ENCODE measurements around the gene RNPEP.

DNA sequence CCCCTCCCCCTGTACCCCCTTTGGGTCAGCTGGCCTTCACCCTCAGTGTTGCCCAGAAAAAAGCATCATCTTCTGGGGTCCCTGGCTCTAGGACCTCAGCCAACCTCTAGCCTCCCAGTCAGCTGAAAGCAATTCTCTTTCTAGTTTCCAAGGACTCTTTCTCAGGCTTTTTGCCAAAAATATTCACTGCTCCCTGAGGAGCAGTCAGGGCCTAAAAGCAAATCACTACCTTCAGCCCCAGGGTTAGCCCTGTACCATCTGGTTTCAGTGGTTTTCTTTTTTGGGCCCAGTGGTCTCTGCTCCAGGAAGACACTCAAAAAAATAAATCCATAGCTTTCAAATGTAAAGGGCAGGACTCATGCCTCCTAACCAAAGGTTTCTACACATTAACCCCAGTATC is 33.0 kb upstream of the RNPEP start:
- TF ChIP-seq, protein P1, sequence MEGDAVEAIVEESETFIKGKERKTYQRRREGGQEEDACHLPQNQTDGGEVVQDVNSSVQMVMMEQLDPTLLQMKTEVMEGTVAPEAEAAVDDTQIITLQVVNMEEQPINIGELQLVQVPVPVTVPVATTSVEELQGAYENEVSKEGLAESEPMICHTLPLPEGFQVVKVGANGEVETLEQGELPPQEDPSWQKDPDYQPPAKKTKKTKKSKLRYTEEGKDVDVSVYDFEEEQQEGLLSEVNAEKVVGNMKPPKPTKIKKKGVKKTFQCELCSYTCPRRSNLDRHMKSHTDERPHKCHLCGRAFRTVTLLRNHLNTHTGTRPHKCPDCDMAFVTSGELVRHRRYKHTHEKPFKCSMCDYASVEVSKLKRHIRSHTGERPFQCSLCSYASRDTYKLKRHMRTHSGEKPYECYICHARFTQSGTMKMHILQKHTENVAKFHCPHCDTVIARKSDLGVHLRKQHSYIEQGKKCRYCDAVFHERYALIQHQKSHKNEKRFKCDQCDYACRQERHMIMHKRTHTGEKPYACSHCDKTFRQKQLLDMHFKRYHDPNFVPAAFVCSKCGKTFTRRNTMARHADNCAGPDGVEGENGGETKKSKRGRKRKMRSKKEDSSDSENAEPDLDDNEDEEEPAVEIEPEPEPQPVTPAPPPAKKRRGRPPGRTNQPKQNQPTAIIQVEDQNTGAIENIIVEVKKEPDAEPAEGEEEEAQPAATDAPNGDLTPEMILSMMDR (IDR thresholded peaks at IDR 0.05) = no peak
- TF ChIP-seq, protein P2, sequence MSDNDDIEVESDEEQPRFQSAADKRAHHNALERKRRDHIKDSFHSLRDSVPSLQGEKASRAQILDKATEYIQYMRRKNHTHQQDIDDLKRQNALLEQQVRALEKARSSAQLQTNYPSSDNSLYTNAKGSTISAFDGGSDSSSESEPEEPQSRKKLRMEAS (CRISPR knock-in tag; IDR thresholded peaks at IDR 0.05) = no peak
- TF ChIP-seq FOXK1 (CRISPR knock-in tag; IDR thresholded peaks at IDR 0.05) (no peak), SP1 (CRISPR knock-in tag; conservative IDR thresholded peaks at IDR 0.05) (no peak), CREB1 (CRISPR knock-in tag; IDR thresholded peaks at IDR 0.05) (no peak), GABPB1 (CRISPR knock-in tag; IDR thresholded peaks at IDR 0.05) (no peak), ZNF263 (CRISPR knock-in tag; IDR thresholded peaks at IDR 0.05; ENCODE audit: low read depth) (no peak)
- TF ChIP-seq, protein P3, sequence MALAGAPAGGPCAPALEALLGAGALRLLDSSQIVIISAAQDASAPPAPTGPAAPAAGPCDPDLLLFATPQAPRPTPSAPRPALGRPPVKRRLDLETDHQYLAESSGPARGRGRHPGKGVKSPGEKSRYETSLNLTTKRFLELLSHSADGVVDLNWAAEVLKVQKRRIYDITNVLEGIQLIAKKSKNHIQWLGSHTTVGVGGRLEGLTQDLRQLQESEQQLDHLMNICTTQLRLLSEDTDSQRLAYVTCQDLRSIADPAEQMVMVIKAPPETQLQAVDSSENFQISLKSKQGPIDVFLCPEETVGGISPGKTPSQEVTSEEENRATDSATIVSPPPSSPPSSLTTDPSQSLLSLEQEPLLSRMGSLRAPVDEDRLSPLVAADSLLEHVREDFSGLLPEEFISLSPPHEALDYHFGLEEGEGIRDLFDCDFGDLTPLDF (CRISPR knock-in tag; IDR thresholded peaks at IDR 0.05) = no peak
- TF ChIP-seq, protein P4, sequence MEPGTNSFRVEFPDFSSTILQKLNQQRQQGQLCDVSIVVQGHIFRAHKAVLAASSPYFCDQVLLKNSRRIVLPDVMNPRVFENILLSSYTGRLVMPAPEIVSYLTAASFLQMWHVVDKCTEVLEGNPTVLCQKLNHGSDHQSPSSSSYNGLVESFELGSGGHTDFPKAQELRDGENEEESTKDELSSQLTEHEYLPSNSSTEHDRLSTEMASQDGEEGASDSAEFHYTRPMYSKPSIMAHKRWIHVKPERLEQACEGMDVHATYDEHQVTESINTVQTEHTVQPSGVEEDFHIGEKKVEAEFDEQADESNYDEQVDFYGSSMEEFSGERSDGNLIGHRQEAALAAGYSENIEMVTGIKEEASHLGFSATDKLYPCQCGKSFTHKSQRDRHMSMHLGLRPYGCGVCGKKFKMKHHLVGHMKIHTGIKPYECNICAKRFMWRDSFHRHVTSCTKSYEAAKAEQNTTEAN (CRISPR knock-in tag; IDR thresholded peaks at IDR 0.05) = no peak
- TF ChIP-seq, protein P5, sequence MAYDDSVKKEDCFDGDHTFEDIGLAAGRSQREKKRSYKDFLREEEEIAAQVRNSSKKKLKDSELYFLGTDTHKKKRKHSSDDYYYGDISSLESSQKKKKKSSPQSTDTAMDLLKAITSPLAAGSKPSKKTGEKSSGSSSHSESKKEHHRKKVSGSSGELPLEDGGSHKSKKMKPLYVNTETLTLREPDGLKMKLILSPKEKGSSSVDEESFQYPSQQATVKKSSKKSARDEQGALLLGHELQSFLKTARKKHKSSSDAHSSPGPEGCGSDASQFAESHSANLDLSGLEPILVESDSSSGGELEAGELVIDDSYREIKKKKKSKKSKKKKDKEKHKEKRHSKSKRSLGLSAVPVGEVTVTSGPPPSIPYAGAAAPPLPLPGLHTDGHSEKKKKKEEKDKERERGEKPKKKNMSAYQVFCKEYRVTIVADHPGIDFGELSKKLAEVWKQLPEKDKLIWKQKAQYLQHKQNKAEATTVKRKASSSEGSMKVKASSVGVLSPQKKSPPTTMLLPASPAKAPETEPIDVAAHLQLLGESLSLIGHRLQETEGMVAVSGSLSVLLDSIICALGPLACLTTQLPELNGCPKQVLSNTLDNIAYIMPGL (CRISPR knock-in tag; IDR thresholded peaks at IDR 0.05) = no peak
- TF ChIP-seq, protein P6, sequence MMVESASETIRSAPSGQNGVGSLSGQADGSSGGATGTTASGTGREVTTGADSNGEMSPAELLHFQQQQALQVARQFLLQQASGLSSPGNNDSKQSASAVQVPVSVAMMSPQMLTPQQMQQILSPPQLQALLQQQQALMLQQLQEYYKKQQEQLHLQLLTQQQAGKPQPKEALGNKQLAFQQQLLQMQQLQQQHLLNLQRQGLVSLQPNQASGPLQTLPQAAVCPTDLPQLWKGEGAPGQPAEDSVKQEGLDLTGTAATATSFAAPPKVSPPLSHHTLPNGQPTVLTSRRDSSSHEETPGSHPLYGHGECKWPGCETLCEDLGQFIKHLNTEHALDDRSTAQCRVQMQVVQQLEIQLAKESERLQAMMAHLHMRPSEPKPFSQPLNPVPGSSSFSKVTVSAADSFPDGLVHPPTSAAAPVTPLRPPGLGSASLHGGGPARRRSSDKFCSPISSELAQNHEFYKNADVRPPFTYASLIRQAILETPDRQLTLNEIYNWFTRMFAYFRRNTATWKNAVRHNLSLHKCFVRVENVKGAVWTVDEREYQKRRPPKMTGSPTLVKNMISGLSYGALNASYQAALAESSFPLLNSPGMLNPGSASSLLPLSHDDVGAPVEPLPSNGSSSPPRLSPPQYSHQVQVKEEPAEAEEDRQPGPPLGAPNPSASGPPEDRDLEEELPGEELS (CRISPR knock-in tag; IDR thresholded peaks at IDR 0.05) = no peak

Measured in WTC11 (cell line).